DND-41 (cell line): Measurements from ENCODE around the gene FOXD4L3.
"Not testable (repeated sequence)": the region's sequence is repeated elsewhere in the genome, so short reads cannot be mapped to it uniquely, and the experiment has no call there.

ENCODE experiments used
- CTCF ChIP-seq: IDR thresholded peaks from 2 replicates; pipeline ENCODE4 v1.5.1; 2012; ENCODE audit warnings: borderline replicate concordance, low read length, moderate library complexity, mild to moderate bottlenecking; ENCODE audit not compliant: poor library complexity, severe bottlenecking; ENCODE audit errors: extremely low read depth
- EZH2 ChIP-seq: IDR thresholded peaks from 3 replicates; pipeline ENCODE4 v1.6.1; 2012; ENCODE audit warnings: borderline replicate concordance, low read depth, mild to moderate bottlenecking, moderate library complexity, low read length, inconsistent platforms; ENCODE audit not compliant: severe bottlenecking

- not testable (repeated sequence) for TF ChIP-seq CTCF, EZH2
Measured at GRCh38 chr9:68329106-68329505, 26.4 kb downstream of the FOXD4L3 start.
